Bone marrow (tissue), 2 donors: ENCODE measurements around the gene RASA3.
"Not testable (repeated sequence)": the region's sequence is repeated elsewhere in the genome, so short reads cannot be mapped to it uniquely, and the experiment has no call there.

Source experiments
- DNase-seq, 2 donors: peaks; one replicate each; lab custom pipeline; 2025; lab: John Stamatoyannopoulos, UW

RASA3 gene

DNA sequence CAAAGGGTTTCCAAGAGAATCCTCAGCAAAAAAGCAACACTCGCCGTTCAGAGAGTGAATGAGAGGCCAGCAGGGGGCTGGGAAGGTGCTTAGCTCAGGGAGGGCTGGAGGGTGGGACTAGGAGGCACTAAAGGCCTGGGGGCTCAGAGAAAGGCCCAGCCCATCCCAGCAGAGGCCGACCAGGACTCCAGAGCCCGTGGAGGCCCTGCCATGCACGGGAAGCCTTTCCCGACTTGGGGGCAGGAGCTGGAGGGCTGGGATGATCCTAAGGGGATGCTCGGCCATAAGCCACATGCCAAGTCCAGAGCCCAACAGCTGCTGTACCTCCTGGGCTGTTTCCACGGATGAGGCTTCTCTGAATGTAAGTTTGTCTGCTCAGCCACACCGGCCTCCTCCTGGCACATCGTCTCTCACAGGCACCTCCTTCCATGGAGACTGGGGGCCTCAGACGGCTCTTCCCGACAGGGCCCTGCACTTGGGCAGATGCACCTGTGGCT, 19.5 kb downstream of the RASA3 start:
- DNase-seq, result no peak

DNA sequence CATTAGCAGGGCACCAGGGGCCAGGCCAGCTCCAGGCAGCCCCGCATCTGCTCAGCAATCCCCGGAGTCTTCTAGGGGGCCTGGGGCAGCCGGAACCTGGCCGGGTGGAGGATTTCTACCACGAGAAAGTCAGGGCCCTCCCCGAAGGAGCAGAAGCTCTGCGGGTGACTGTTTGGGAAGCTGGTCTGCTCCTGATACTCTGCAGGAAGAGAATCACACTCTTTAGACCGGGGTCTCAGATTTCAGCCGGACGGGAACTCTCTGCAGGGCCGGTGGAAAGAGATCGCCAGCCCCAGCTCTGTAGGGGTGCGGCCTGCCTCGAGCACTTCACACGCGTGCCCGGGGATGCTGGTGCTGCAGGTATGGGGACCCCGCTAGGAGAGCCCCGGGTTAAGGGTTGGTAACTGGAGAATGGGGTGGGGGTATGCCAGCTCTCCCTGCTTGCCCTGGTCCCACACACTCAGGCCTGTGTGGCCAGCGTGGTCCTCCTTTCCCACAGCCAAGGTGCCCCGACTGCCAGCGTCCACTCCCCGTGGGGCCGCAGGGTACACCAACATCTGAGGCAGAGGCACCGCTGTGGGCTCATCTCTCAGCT, 20.1 kb downstream of the RASA3 start:
- no peak for DNase-seq

DNA sequence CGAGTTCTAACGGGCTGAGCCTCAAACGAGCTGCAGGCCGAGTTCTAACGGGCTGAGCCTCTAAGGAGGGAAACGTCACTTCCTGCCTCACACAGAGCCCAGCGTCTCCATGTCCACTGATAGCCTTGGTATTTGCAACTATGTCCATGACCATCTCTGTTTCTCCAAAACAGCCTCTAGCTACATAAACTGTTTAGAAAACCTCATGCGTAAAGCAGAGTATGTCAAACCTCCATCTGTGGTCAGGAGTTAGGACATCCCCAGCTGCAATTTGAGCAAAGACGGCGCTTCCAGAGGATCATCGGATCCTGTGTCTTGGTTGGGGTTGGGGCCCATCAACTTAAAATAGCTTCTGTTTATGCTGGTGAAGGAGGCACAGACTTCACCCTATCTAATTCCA, 20.8 kb downstream of the RASA3 start:
- no peak for DNase-seq

DNA sequence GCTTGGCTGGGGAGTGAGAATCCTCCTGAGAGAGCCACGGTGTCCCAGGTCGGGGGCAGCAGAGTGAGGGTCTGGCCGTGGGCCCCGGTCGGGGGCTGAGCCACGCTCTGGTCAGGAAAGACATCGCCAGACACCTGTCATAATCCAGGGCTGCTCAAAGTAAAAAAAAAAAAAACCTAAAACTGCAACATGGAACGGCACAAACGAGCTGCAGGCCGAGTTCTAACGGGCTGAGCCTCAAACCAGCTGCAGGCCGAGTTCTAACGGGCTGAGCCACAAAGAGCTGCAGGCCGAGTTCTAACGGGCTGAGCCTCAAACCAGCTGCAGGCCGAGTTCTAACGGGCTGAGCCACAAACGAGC, 21.6 kb downstream of the RASA3 start:
- not testable (repeated sequence) for DNase-seq

DNA sequence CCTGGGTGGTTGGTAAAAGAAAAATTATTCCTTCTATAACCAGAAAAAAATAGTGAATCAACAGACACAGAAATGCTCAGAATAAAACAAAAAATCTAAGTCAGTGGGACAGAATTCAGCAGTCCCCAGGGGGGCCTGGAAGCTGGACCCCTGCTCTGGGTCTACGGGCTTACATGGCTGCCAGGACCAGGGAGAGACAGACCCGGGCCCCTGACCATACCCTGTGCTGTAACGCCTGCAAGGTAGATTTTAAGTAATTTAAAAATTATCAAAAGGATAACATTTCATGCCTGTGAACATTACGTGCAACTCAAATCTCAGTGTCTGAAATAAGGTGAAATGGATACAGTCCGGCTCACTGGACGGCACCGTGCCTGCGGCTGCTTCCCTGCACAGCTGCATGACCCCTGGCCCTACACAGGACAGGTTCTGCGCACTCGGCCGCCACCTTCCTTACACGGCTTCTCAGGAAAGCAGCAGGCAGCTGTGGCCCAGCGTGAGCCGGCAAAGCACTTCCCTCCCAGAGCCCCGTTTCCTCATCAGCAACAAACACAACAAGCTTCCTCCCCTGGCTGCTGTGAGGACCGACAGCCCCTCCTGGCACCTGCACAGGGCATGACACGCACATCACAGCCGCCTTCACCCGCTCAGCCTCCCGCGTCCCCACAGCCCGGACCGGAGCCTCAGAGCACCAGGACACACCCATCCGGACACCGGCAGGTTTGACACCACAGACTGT, 22.2 kb downstream of the RASA3 start:
- peak; percentile 37 to 87 for DNase-seq

DNA sequence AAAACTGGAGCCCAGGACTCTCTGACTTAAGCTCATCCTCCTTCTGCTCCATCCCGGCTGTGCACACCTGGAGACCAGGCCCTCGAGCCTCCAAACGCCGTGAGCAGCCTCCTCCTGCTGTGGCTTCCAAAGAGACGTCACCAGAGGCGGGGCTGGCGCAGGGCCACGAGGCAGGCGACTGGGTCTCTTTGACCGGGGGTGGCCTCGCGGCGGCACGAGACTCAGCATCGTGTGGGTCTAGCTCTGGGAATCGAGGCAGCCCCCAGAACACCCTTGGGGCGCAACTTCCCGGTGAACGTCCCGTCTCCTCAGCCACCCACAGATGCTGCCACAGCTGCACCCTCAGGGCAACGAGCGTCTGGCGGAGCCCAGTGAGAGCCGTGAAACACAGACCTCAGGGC, 22.8 kb downstream of the RASA3 start:
- no peak for DNase-seq

DNA sequence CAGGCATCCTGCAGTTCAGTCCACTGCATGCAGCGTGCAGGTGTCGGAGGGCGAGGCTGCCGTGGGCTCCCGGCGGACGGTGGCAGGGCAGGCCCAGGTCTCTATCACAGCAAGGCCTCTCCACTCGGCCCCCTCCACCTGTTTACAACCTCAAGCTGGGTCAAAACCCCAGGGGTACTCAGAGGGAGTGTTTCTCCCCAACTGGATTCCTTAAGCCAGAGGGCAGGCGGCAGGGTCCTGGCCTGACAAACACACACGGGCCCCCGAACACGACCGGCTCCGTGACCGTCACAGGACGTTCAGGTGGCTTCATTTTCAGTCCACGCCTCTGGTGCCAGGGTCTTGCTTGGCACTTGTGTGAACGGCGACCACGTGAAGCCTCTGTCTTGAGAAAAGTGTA, 23.5 kb downstream of the RASA3 start:
- no peak for DNase-seq

DNA sequence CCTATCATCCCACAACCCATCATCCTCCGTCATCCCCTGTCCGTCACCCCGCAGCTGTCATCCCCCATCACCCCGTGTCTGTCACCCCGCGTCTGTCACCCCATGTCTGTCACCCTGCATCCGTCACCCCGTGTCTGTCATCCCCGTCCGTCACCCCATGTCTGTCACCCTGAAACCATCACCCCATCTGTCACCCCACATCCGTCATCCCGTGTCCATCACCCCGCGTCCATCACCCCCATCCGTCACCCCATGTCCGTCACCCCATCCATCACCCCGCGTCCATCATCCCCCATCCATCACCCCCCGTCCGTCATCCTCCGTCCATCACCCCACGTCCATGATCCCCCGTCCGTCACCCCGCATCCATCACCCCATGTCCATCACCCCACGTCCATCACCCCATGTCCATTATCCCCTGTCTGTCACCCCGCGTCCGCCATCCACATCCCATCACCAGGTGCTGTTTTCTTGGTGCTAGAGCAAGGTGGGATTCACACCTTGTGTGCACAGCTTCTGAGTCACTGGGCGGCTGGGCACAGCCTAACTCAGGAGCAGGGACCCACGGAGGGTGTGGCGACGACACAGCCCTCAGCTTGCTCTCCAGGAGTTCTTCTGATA, 24.2 kb downstream of the RASA3 start:
- no peak for DNase-seq

DNA sequence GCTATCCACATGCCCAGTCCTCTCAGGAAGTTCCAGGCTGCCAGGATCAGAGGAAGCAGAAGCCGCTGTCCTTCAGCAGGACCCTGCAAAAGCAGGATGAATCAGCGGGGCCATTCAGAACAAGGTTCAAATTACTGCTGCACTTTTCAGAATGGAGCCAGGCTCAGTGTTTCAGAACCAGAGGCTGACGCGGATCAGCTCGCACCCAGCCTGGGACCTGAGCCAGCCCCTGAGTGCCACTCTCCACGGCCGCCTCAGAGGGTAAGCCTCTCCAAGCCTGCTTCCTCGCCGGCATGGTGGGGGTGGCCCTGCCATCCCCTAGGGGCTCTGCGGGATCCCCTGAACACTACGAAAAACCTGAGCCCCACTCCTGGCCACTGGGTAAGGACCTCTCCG, 24.7 kb downstream of the RASA3 start:
- DNase-seq, result no peak

DNA sequence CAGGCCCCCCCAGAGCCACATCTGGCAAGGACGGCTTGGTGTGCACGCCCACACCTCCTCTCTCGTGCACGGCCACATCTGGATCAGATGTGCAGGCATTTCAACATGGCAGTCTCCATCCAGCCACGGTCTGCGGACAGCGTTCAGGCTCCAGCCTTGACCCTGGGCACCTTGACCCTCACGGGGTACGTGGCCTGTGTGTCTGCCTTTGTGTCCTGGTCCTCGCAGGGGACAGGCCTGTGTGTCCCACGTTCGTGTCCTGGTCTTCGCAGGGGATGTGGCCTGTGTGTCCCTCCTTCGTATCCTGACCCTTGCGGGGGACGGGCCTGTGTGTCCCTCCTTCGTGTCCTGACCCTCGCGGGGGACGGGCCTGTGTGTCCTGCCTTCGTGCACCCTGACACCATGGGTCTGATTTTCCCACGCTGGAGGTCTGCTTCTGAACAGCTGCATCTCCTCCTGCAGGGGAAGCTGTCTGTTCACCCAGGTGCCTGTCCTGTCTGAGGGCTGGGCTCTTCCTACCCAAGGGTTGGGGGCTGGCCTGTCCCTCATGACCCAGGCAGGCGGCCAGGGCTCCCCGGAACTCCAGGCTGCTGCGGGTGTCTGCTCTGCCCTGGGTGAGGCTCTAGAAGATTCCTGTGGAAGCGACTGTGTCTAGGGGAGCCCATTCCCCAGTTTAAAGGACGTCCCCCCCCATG, 25.3 kb downstream of the RASA3 start:
- DNase-seq, result no peak

DNA sequence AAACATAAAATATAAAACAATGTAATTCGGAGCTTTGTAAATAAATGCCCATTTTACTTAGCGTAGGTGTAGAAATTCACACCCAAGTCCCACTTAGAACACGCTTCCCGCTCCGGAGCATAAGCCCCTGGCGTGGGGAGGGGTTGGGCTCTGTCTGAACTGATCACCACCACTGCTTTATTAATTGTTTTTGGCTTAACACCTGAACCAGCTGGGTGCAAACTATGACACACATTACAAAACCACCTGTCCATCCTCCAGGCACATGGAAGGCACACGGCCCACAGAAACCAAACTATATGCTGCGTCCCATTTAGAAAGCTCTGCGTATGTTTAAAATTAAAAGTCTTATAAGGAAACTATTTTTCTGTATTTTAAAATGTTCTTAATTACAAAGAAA, 25.9 kb downstream of the RASA3 start:
- DNase-seq, result no peak

DNA sequence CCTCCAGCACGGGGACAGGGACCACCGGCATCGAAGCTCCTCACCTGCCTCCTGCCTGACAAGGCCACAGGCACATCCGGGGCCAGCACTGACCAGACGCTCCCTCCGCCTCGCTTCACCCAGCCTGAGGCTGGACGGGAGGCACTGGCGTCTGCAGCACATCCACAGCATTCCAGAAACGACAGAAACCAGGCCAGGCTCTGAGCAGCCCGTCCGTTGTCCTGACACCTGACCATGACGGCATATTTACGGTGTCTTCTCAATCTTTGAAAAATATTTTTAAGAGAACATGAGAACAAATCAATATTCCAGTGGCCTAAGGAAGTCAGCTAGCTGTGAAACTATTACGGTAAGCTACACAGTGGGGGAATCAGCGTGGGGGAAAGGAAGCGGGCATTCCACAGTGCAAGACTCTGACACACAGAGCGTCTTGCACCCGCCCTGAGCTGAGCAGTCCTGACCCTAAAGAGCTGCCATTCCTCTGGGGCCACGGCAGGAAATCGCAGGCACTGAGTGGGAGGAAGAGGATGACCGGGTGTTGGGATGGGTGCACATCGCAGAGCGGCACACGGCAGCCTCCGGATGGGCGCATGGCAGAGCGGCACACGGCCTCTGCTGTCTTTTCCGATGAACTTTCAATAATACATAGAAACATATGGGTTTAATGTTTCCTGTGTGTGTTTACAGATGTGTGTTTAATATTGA, 26.8 kb downstream of the RASA3 start:
- DNase-seq, result no peak

DNA sequence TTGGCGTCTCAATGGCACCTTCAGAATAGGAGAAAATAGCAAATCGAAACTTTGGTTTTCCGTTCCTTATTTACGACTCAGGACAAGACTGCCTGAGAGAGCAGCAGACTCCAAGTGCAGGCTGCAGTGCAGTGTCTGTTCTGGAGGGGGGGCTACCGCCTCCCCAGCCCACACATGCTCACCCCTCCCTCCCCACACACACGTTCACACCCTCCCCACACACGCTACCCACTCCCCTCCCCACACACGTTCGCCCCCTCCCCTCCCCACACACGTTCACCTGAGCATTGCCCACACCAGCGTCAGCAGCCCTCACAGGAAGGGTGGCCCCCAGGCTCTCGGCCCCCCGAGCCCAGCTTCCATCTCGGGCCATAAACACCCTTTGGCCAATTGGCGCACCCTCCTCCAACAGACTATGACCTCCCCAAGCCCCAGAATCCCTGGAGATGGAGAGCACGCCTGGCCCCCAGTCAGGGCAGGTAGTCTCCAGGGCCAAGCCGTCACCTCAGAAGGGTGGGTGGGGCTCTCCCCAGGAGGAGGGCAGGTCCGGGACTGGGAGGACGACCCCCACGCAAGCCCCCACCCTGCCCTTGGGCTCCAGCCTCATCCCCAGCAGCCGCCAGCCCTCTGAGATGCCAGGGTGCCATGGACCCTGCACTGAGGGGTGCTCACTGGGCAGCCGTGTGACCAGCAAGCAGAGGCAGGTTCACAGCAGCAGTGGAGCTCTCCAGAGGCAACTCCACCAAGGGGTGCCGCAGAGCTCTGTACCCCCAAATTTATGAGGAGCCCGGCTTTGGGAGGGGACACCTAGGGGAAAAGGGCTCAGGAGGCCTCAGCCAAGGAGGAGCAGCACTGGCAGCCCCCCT, 27.5 kb downstream of the RASA3 start:
- no peak for DNase-seq

DNA sequence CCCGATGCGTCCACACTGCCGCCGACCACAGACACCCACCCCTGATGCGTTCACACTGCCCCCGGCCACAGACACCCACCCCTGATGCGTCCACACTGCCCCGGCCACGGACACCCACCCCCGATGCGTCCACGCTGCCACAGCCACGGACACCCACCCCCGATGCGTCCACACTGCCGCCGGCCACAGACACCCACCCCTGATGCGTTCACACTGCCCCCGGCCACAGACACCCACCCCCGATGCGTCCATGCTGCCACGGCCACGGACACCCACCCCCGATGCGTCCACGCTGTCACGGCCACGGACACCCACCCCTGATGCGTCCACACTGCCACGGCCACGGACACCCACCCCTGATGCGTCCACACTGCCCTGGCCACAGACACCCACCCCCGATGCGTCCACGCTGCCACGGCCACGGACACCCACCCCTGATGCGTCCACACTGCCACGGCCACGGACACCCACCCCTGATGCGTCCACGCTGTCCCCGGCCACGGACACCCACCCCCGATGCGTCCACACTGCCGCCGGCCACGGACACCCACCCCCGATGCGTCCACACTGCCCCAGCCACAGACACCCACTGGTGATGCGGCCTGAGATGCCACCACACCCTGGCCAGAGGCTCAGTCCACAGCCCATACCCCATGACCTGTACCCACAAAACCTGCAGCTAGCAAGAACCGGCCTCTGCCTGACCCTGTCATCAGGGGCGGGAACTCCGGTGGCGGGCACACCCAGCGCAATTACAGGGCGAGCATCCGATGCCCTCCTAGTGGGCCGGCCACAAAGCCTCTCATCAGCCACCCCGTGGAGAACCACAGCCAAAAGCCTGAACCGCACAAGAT, 28.4 kb downstream of the RASA3 start:
- no peak for DNase-seq

DNA sequence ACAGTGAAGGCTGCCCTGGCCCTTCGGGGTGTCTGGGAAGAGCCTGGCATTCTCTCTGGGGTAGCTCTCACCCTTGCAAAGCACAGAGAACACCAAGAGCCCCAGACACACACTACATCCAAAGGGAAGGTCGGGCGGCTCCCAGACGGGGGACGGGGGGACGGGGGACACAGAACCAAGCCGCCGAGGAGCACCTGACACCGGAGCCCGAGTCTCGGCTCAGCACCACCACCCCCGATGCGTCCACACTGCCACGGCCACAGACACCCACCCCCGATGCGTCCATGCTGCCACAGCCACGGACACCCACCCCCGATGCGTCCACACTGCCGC, 29.2 kb downstream of the RASA3 start:
- not testable (repeated sequence) for DNase-seq

DNA sequence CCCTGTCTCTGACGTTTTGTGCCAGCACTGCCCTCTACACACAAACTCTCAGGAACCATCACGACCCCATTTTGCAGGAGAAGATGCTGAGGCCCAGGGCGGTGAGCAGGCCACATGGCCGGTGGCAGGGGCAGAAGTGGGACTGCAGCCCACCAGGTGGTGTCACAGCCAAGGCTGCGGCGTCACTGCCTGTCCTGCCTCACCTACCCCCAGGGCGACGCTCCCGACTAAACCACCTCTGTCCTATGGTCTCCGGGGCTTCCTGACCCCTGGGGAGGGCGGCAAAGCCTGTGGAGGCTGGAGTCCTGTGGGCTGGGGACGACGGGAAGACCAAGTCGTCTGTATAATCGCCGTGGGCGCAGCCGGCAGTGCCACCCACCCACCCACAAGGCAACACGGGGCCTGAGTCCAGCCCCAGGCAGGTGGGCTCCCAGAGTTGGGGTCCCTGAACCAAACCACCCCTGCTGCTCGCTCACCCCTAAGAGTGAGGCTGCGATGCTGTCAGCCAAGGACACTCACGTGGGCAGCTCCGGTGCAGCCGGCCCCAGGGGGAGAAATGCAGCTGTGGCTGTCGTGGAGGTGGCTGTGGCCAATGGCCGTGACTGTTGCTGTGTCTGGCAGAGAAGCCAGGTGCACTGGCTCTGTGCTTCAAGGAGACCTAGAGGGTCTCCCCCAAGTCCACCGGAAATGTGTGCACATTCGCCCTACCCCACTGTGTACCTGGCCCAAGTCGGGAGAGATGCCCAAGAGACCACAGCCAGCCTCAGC, 29.7 kb downstream of the RASA3 start:
- DNase-seq, result no peak

DNA sequence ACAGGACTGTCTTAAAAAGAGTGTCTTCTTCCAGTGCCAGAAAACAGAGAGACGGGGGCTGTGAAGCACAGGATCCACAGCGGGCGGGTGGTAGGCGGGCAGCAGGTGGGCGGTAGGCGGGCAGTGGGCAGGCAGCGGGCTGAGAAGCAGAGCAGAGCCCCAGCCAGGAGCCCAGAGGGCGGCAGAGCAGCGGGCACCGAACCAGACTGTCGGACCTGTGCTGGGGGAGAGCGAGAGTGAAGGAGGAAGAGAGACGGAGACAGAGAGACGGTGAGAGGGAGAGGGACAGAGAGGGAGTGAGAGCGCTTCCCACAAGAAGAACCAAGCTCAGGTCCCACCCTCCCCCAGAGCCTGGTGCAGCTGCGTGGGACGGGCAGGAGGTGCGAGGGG, 30.3 kb downstream of the RASA3 start:
- no peak for DNase-seq

DNA sequence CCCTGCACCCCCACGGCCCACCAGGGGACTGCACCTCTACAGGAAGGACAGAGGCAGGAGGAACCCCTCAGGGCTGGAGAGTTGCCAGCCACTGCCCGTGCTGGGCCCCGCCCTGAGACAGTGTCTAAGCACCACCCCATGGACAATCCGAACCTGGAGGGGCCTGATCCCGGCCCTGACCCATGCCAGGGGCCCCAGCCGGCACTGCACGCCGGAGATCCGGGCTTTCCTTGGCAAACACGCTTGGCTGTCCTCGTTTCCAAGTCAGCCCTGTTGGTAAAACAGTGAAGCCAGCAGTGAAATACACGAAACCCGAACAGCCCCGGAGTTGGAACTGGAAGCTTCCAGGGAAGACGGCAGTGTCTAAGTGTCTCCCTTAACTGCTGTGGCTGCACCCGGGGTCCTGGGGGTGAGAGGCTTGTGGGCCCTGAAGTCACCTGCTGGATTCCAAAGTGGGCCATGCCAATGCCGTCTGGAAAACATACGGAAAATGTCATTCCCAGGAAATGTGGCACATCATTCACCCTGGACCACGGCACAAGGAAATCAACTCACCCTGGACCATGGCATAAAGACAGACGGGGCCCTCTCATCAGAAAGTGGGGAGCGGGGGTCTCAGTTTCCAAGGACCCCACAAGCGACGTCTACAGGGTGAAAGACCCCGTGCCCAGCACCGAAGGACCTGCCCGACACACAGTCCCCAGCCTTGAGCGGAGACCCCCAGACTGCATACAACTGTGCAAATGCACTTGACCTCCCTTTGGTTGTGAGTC, 30.9 kb downstream of the RASA3 start:
- DNase-seq, result no peak
